Neural crest cell (in vitro differentiated cells): ENCODE data around the gene DNAJC6. TPM values are rescaled to one million over a fixed set of nuclear protein-coding genes. Genes with fewer than 3 reads are reported as not detected.

Experiments
- DNase-seq: peaks from one replicate; pipeline ENCODE4 v3.0.0; 2021; ENCODE audit warnings: low read depth, mixed read lengths, low spot score
- H3K27ac Mint-ChIP-seq: one replicate; pipeline ENCODE4 v1.8.0; 2021; ENCODE audit warnings: mild to moderate bottlenecking, mixed read lengths; ENCODE audit not compliant: unreplicated experiment
- H3K27me3 Mint-ChIP-seq: 2 replicates; pipeline ENCODE4 v1.8.0; 2021; ENCODE audit warnings: low read depth, mild to moderate bottlenecking, mixed read lengths
- H3K36me3 Mint-ChIP-seq: 2 replicates; pipeline ENCODE4 v1.8.0; 2021; ENCODE audit warnings: low read depth, mild to moderate bottlenecking, mixed read lengths
- H3K4me1 Mint-ChIP-seq: 2 replicates; pipeline ENCODE4 v1.8.0; 2021; ENCODE audit warnings: mixed read lengths
- H3K4me3 Mint-ChIP-seq: one replicate; pipeline ENCODE4 v1.8.0; 2021; ENCODE audit warnings: mild to moderate bottlenecking, mixed read lengths
- H3K9me3 Mint-ChIP-seq: 2 replicates; pipeline ENCODE4 v1.8.0; 2021; ENCODE audit warnings: mixed read lengths
- CTCF ChIP-seq: fragments of 200-600 bp; sonication (generic); conservative IDR thresholded peaks from 2 replicates; pipeline ENCODE4 v1.5.0; 2021; ENCODE audit warnings: antibody characterized with exemption, mild to moderate bottlenecking
- total RNA-seq: library from RNA; stranded (reverse); gene quantifications from 2 replicates; pipeline ENCODE4 v1.2.1, GENCODE V29; 2021

The DNAJC6 gene
- total RNA-seq, 1 donor from 2014 or later: 2.4 TPM

- Mint-ChIP-seq H3K4me1 (no peaks in the 10 kb centered on the region), H3K9me3 (peaks cover 7% of the 10 kb centered on the region), H3K27ac (no peak overlapping the region), H3K27me3 (peaks cover 11% of the 10 kb centered on the region), H3K4me3 (no peak overlapping the region), H3K36me3 (peaks cover 3% of the 10 kb centered on the region)
- DNase-seq: no peak
- TF ChIP-seq CTCF: no peak
Observed at GRCh38 chr1:65357291-65357960, 48.1 kb downstream of the DNAJC6 start.

- no peak for DNase-seq
- peaks cover 3% of the 10 kb centered on the region for H3K27me3 Mint-ChIP-seq
- H3K36me3 Mint-ChIP-seq: peaks cover 3% of the 10 kb centered on the region
- TF ChIP-seq CTCF: no peak
- no peak overlapping the region for H3K4me3 Mint-ChIP-seq
- no peak overlapping the region for H3K27ac Mint-ChIP-seq
- H3K4me1 Mint-ChIP-seq: no peaks in the 10 kb centered on the region
- H3K9me3 Mint-ChIP-seq: peaks cover 7% of the 10 kb centered on the region
Observed at GRCh38 chr1:65359888-65360287, 50.5 kb downstream of the DNAJC6 start.

- H3K27ac Mint-ChIP-seq: no peak overlapping the region
- peaks cover 7% of the 10 kb centered on the region for H3K9me3 Mint-ChIP-seq
- H3K27me3 Mint-ChIP-seq: no peaks in the 10 kb centered on the region
- no peak overlapping the region for H3K4me3 Mint-ChIP-seq
- DNase-seq: no peak
- H3K4me1 Mint-ChIP-seq: no peaks in the 10 kb centered on the region
- peaks cover 3% of the 10 kb centered on the region for H3K36me3 Mint-ChIP-seq
- TF ChIP-seq CTCF: no peak
Observed at GRCh38 chr1:65360648-65361047, 51.3 kb downstream of the DNAJC6 start.

GRCh38 chr1:65362545-65362944 is 53.2 kb downstream of the DNAJC6 start:
- Mint-ChIP-seq H3K4me1 (no peaks in the 10 kb centered on the region), H3K36me3 (peaks cover 3% of the 10 kb centered on the region), H3K27me3 (no peaks in the 10 kb centered on the region), H3K27ac (no peak overlapping the region), H3K4me3 (no peak overlapping the region), H3K9me3 (peaks cover 7% of the 10 kb centered on the region)
- no peak for DNase-seq
- no peak for TF ChIP-seq CTCF

GRCh38 chr1:65363484-65363883 is 54.1 kb downstream of the DNAJC6 start:
- H3K4me3 Mint-ChIP-seq: no peak overlapping the region
- peaks cover 7% of the 10 kb centered on the region for H3K9me3 Mint-ChIP-seq
- no peak for DNase-seq
- no peak for TF ChIP-seq CTCF
- no peak overlapping the region for H3K27ac Mint-ChIP-seq
- no peaks in the 10 kb centered on the region for H3K4me1 Mint-ChIP-seq
- H3K36me3 Mint-ChIP-seq: peaks cover 3% of the 10 kb centered on the region
- no peaks in the 10 kb centered on the region for H3K27me3 Mint-ChIP-seq
